GM18867 (cell line): ENCODE measurements around the gene PPP1R15A.
A peak's percentile ranks its signal among the peaks of the same experiment; 100 is the strongest.
"Not testable (repeated sequence)": the region's sequence is repeated elsewhere in the genome, so short reads cannot be mapped to it uniquely, and the experiment has no call there.

Source experiments
- ATAC-seq: cut with Tn5 transposase; IDR thresholded peaks from one replicate; pipeline ENCODE4 v1.9.1; 2021; ENCODE audit warnings: mild to moderate bottlenecking, moderate library complexity; ENCODE audit not compliant: unreplicated experiment

PPP1R15A gene

GRCh38 chr19:48879025-48879637 is 6.9 kb downstream of the PPP1R15A start:
- no peak for ATAC-seq

DNA sequence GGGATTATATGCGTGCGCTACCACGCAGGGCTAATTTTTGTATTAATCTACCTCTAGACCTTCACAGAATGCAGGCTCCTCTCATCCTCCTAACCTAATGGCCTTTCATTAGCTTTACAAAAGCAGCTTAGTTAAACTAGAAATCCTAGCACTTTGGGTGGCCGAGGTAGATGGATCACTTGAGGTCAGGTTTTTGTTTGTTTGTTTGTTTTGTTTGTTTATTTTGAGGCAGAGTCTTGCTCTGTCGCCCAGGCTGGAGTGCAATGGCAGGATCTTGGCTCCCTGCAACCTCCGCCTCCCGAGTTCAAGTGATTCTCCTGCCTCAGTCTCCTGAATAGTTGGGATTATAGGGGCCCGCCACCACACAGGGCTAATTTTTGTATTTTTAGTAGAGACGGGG is 7.5 kb downstream of the PPP1R15A start:
- ATAC-seq = not testable (repeated sequence)

- ATAC-seq = no peak
Measured at GRCh38 chr19:48881741-48882657, 9.8 kb downstream of the PPP1R15A start.

- ATAC-seq = no peak
Measured at GRCh38 chr19:48883726-48884125, 11.5 kb downstream of the PPP1R15A start.

DNA sequence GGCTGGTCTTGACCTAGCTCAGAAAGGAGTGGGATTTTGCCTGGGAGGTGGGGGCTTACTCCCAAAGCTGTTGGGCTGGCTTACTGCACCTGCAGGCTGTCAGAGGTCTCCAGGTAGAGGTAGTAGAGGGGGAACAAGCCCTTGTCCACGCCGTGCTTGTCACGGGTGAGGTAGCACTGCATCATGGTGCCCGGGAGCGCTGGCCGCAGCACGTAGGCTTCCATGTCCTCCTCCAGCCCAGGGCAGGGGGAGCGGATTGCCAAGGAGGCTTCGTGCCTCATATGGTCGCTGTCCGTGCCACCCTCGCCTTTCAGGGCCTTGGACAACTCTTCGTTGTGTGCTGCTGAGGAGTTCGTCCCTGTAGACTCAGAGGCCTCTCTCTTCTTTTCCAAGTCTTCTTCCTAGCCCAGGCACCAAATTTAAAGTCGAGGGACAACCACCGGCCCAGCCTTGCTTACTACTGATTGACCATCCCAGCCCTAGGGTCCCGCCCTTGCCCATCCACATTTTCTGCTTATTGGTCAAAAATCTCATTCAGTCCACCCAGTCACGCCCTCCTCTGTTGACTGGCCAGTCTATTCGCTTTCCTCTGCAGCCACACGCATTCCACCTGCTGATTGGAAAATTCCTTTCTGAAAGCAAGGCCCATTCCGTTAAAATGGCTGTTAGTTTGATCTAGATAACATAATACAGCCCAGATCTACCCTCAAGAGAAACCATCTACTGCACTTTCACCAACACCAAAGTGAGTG is 15.8 kb downstream of the PPP1R15A start:
- ATAC-seq = no peak

GRCh38 chr19:48889496-48889895 is 17.3 kb downstream of the PPP1R15A start:
- not testable (repeated sequence) for ATAC-seq

DNA sequence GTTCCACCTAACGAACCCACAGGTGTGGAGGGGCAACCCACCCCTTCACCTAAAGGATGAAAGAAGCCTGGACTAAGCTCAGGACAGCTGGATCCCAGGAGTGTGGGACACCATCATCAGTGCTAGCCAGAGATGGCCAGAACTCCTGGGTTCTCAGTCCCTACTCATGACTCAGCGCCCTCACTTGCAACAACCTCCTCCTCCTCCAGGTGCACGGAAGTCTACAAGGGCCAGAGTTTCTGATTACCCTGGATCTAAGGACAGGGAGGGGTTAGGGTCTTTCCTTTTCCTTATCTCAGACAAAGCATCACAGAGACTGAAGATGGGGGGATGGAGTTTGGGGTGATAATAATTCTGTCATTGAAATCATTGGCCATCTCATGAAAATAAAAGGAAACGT is 18.3 kb downstream of the PPP1R15A start:
- no peak for ATAC-seq

GRCh38 chr19:48895226-48895625 is 23.0 kb downstream of the PPP1R15A start:
- no peak for ATAC-seq

DNA sequence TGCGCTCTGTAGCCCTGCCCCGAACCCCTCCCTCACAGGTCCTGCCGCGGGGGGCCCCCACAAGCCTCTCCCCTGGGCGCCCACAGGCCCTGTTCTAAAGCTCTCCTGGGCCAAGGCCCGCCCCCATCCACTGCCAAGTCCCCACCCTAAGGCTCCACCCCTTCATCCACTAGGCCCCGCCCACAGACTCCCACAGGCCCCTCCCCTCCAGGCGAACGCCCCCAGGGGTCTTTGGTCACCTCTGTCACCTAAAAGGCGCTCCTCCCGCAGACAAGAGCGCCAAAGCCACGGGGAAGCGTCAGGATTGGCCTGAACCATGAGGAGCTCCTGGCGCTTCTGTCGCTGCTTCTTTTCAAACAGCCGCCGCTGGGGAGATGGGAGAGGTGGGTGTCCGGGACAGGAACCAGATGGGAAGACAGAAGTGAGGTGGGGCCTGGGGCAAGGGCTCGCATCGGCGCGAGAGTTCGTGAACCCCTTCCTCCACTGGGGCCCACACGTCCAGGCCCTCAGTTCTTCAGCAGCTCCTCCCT is 24.0 kb downstream of the PPP1R15A start:
- ATAC-seq = no peak

DNA sequence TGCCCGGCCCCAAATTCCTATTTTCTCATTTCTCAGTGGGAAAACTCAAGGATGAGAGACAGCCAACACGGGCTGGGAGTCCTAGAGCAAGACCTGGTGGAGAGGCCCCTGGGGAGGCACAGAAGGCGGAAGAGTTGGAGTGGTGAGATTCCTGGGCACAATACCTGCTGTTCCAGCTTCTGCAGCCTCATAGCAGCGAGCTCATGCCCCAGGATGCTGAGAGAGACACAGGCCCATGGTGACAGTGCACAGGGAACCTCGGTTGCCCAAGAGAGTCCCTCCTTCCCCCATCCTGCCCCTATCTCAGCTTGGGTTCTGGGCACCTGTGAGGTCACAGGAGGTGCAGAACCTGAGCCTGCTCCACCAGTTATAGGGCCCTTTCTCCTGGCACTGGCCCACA is 25.0 kb downstream of the PPP1R15A start:
- no peak for ATAC-seq

DNA sequence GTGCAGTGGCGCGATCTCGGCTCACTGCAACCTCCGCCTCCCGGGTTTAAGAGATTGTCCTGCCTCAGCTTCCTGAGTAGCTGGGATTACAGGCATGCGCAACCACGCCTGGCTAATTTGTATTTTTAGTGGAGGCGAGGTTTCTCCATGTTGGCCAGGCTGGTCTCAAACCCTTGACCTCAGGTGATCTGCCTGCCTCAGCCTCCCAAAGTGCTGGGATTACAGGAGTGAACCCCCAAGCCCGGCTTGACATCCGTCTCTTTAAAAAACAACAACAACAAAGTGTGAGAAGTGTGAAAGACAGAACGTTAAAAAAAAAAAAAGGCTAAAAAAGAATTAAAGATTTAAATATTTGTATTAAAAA is 27.1 kb downstream of the PPP1R15A start:
- ATAC-seq = not testable (repeated sequence)

DNA sequence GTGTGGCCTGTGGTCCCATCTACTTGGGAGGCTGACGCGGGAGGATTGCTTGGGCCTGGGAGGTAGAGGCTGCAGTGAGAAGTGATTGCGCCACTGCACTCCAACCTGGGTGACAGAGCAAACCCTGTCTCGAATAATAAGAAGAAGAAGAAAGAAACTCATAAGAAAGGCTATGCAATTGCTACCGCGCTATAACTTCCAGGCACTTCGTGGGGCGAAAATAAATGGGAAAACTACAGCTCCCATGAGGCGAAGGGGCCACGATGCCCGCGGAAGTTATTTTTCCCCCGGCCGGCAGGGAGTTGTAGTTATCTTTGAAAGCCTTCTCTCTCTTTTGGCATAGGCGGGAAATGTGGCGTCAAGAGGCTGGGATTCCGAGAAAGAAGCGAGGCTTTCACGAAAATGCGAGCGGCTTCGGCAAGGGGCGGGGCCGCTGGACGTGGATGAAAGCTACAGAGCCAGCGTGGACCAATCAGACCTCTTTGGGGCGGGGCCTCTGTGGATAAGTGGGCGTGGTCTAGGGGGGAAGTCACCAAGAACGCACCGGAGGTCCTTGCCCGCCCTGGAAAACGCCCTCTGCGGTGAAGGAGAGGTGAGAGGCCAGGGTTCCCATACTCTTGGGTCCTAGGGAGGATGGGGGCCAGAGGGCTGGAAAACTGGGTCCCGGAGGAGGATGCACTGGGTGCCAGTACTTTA is 27.7 kb downstream of the PPP1R15A start, which contains the start of gene NUCB1:
TSS of gene NUCB1 (plus strand) at position 532 of the 696 bp plus-strand sequence. CDS start 485 bp downstream, outside the sequence.
- peak; percentile 89 for ATAC-seq

GRCh38 chr19:48900477-48901406 is 28.5 kb downstream of the PPP1R15A start:
- ATAC-seq = no peak

- ATAC-seq = not testable (repeated sequence)
Measured at GRCh38 chr19:48902291-48902690, 30.1 kb downstream of the PPP1R15A start.

DNA sequence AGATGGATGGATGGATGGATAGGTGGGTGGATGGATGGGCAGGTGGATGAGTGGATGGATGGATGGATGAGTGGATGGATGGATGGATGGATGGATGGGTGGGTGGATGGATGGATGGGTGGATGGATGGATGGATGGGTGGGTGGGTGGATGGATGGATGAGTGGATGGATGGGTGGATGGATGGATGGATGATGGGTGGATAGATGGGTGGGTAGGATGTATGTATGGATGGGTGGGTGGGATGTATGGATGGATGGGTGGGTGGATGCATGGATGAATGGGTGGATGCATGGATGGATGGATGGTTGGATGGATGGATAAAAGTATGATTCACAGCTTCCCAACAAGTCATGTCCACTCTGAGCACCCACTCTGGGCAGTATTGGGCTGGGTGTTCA is 31.6 kb downstream of the PPP1R15A start:
- ATAC-seq = not testable (repeated sequence)

GRCh38 chr19:48905664-48906063 is 33.4 kb downstream of the PPP1R15A start:
- ATAC-seq = no peak

- ATAC-seq = no peak
Measured at GRCh38 chr19:48906324-48906723, 34.1 kb downstream of the PPP1R15A start.

GRCh38 chr19:48907671-48908070 is 35.5 kb downstream of the PPP1R15A start:
- ATAC-seq = no peak

DNA sequence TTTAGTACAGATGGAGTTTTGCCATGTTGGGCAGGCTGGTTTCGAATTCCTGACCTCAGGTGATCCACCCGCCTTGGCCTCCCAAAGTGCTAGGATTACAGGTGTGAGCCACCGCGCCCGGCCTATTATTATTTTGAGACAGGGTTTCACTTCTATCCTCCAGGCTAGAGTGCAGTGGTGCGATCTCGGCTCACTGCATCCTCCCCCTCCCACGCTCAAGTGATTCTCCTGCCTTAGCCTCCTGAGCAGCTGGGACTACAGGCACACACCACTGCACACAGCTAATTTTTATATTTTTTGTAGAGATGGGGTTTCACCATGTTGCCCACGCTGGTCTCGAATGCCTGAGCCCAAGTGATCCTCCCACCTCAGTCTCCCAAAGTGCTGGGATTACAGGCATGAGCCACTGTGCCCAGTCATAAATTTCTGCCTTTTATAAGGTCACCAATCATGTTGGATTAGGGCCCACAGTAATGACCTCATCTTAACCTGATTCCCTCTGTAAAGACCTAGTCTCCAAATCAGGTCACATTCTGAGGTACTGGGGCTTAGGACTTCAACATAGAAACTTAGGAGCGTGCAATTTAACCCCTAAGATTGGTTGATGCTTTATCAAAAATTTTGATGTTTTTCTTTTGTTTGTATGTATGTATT is 37.3 kb downstream of the PPP1R15A start:
- ATAC-seq = not testable (repeated sequence)
